HPDE6-E6E7 (cell line): ENCODE results near the gene TEX261.

Experiments used
- DNase-seq: peaks from one replicate; pipeline ENCODE4 v3.0.0; 2011; ENCODE audit warnings: missing footprints; ENCODE audit errors: extremely low spot score

TEX261 gene

GRCh38 chr2:70936979-70937811, 57.5 kb downstream of the TEX261 start:
- no peak for DNase-seq

- no peak for DNase-seq
These were observed 58.3 kb downstream of the TEX261 start for GRCh38 chr2:70936165-70936978.
